Neural crest cell (in vitro differentiated cells): ENCODE results near the gene TUT1. TPM values are rescaled to one million over a fixed set of nuclear protein-coding genes. Genes with fewer than 3 reads are reported as not detected.

ENCODE experiments used
- DNase-seq: peaks from one replicate; pipeline ENCODE4 v3.0.0; 2021; ENCODE audit warnings: low read depth, mixed read lengths, low spot score
- H3K27ac Mint-ChIP-seq: one replicate; pipeline ENCODE4 v1.8.0; 2021; ENCODE audit warnings: mild to moderate bottlenecking, mixed read lengths; ENCODE audit not compliant: unreplicated experiment
- H3K27me3 Mint-ChIP-seq: 2 replicates; pipeline ENCODE4 v1.8.0; 2021; ENCODE audit warnings: low read depth, mild to moderate bottlenecking, mixed read lengths
- H3K36me3 Mint-ChIP-seq: 2 replicates; pipeline ENCODE4 v1.8.0; 2021; ENCODE audit warnings: low read depth, mild to moderate bottlenecking, mixed read lengths
- H3K4me1 Mint-ChIP-seq: 2 replicates; pipeline ENCODE4 v1.8.0; 2021; ENCODE audit warnings: mixed read lengths
- H3K4me3 Mint-ChIP-seq: one replicate; pipeline ENCODE4 v1.8.0; 2021; ENCODE audit warnings: mild to moderate bottlenecking, mixed read lengths
- H3K9me3 Mint-ChIP-seq: 2 replicates; pipeline ENCODE4 v1.8.0; 2021; ENCODE audit warnings: mixed read lengths
- CTCF ChIP-seq: fragments of 200-600 bp; sonication (generic); conservative IDR thresholded peaks from 2 replicates; pipeline ENCODE4 v1.5.0; 2021; ENCODE audit warnings: antibody characterized with exemption, mild to moderate bottlenecking
- total RNA-seq: library from RNA; stranded (reverse); gene quantifications from 2 replicates; pipeline ENCODE4 v1.2.1, GENCODE V29; 2021

Gene TUT1
- total RNA-seq, 1 donor from 2014 or later, result 20.7 TPM

- DNase-seq, result peak; percentile 26
- Mint-ChIP-seq H3K9me3 (no peaks in the 10 kb centered on the region), H3K4me1 (peaks cover 58% of the 10 kb centered on the region)
These were observed 11.1 kb upstream of the TUT1 start for GRCh38 chr11:62602141-62603071.

GRCh38 chr11:62601372-62602140 lies 10.2 kb upstream of the TUT1 start, which contains the start of gene MTA2:
TSS of gene MTA2 (minus strand) at chr11:62601865. CDS start at chr11:62601450, 415 bp downstream.
- peaks cover 58% of the 10 kb centered on the region for H3K4me1 Mint-ChIP-seq
- peak within 1 kb of the TSS; percentile 94 for H3K4me3 Mint-ChIP-seq
- H3K9me3 Mint-ChIP-seq, result no peaks in the 10 kb centered on the region
- H3K36me3 Mint-ChIP-seq, result peaks cover 35% of the 10 kb centered on the region
- H3K27ac Mint-ChIP-seq, result peak within 1 kb of the TSS; percentile 90
- TF ChIP-seq CTCF, result no peak
- peaks cover 23% of the 10 kb centered on the region for H3K27me3 Mint-ChIP-seq
- peak; percentile 100 for DNase-seq

More at GRCh38 chr11:62602141-62603071, 11.1 kb upstream of the TUT1 start:
- peaks cover 23% of the 10 kb centered on the region for H3K27me3 Mint-ChIP-seq
- peaks cover 35% of the 10 kb centered on the region for H3K36me3 Mint-ChIP-seq
- TF ChIP-seq CTCF, result no peak
- H3K27ac Mint-ChIP-seq, result peak overlapping the region; percentile 59
- H3K4me3 Mint-ChIP-seq, result peak overlapping the region; percentile 94

- Mint-ChIP-seq H3K27ac (peak overlapping the region; percentile 85), H3K27me3 (peaks cover 23% of the 10 kb centered on the region), H3K4me1 (peaks cover 58% of the 10 kb centered on the region), H3K4me3 (peak overlapping the region; percentile 94), H3K36me3 (peaks cover 35% of the 10 kb centered on the region), H3K9me3 (no peaks in the 10 kb centered on the region)
- no peak for DNase-seq
- no peak for TF ChIP-seq CTCF
These were observed 9.7 kb upstream of the TUT1 start for GRCh38 chr11:62601122-62601371.

- H3K27me3 Mint-ChIP-seq, result peaks cover 23% of the 10 kb centered on the region
- H3K9me3 Mint-ChIP-seq, result no peaks in the 10 kb centered on the region
- peak overlapping the region; percentile 94 for H3K4me3 Mint-ChIP-seq
- TF ChIP-seq CTCF, result no peak
- peak overlapping the region; percentile 90 for H3K27ac Mint-ChIP-seq
- no peak for DNase-seq
- peaks cover 36% of the 10 kb centered on the region for H3K36me3 Mint-ChIP-seq
- H3K4me1 Mint-ChIP-seq, result peaks cover 58% of the 10 kb centered on the region
These were observed 9.2 kb upstream of the TUT1 start for GRCh38 chr11:62600367-62601121.

- DNase-seq, result no peak
- peak overlapping the region; percentile 75 for H3K27ac Mint-ChIP-seq
- peaks cover 54% of the 10 kb centered on the region for H3K4me1 Mint-ChIP-seq
- H3K36me3 Mint-ChIP-seq, result peaks cover 42% of the 10 kb centered on the region
- peaks cover 23% of the 10 kb centered on the region for H3K27me3 Mint-ChIP-seq
- TF ChIP-seq CTCF, result no peak
- no peaks in the 10 kb centered on the region for H3K9me3 Mint-ChIP-seq
- H3K4me3 Mint-ChIP-seq, result peak overlapping the region; percentile 94
These were observed 8.6 kb upstream of the TUT1 start for GRCh38 chr11:62599901-62600300.
